SK-N-SH (cell line): ENCODE results near the gene TIGD6. TPM values are rescaled to one million over a fixed set of nuclear protein-coding genes. Genes with fewer than 3 reads are reported as not detected.

Experiments used
- CTCF ChIA-PET: fragments of 300-600, 350-600 bp; formaldehyde crosslinking; extraction: SDS; loops from one replicate; lab custom pipeline; 2021; lab: Yijun Ruan, JAX
- POLR2A ChIA-PET: fragments of 350-600 bp; sonication (Branson Sonifier 250); formaldehyde crosslinking; extraction: SDS; loops from one replicate; lab custom pipeline; 2020; ENCODE audit warnings: antibody characterized with exemption, inconsistent platforms; lab: Yijun Ruan, JAX
- DNase-seq: peaks from one replicate; pipeline ENCODE4 v3.0.0; 2012
- H2AFZ ChIP-seq: fragments of 200-600 bp; sonication (generic); 2 replicates; pipeline ENCODE4 v1.8.1; 2016; ENCODE audit warnings: antibody characterized with exemption, mild to moderate bottlenecking, low read depth
- H3F3A ChIP-seq: fragments of 200-600 bp; sonication (generic); replicated peaks from 2 replicates; pipeline ENCODE3; 2016; ENCODE audit warnings: antibody characterized with exemption, mild to moderate bottlenecking; ENCODE audit not compliant: insufficient read depth
- H3K27ac ChIP-seq, 2 experiments: fragments of 200-500 bp in 1 of 2; fragments of 200-600 bp in 1 of 2; sonication (Bioruptor generic) in 1 of 2; sonication (generic), shearing (Covaris generic) in 1 of 2; 2 replicates each; pipeline versions ENCODE4 v1.5.1 to v1.6.1; 2014 to 2016; ENCODE audit warnings: low read depth in 2 of 2, inconsistent platforms in 1 of 2, low read length in 1 of 2, mild to moderate bottlenecking in 1 of 2, mixed read lengths in 1 of 2
- H3K27me3 ChIP-seq: fragments of 200-600 bp; sonication (generic), shearing (Covaris generic); 2 replicates; pipeline ENCODE4 v1.6.1; 2016; ENCODE audit warnings: mixed run types; ENCODE audit not compliant: insufficient read depth
- H3K36me3 ChIP-seq, 2 experiments: fragments of 200-500 bp in 1 of 2; fragments of 200-600 bp in 1 of 2; sonication (Bioruptor generic) in 1 of 2; sonication (generic) in 1 of 2; replicated peaks in 1 of 2; 2 replicates each; pipeline versions ENCODE3 to v1.5.1; 2014 to 2016; ENCODE audit warnings: low read length in 1 of 2, mild to moderate bottlenecking in 1 of 2; ENCODE audit not compliant: insufficient read depth in 2 of 2, control insufficient read depth in 1 of 2
- H3K4me1 ChIP-seq, 2 experiments: fragments of 200-500 bp in 1 of 2; fragments of 200-600 bp in 1 of 2; sonication (Bioruptor generic) in 1 of 2; sonication (generic), shearing (Covaris generic) in 1 of 2; 2 replicates each; pipeline versions ENCODE4 v1.5.1 to v1.6.1; 2014 to 2016; ENCODE audit warnings: low read depth in 1 of 2, low read length in 1 of 2, mixed run types in 1 of 2; ENCODE audit not compliant: insufficient read depth in 2 of 2, control insufficient read depth in 1 of 2
- H3K4me2 ChIP-seq: fragments of 200-600 bp; sonication (generic), shearing (Covaris generic); 2 replicates; pipeline ENCODE4 v1.6.1; 2017; ENCODE audit warnings: mixed run types
- H3K4me3 ChIP-seq, 2 experiments: fragments of 200-500 bp in 1 of 2; fragments of 200-600 bp in 1 of 2; sonication (Bioruptor generic) in 1 of 2; sonication (generic), shearing (Covaris generic) in 1 of 2; 2 replicates each; pipeline versions ENCODE4 v1.5.1 to v1.8.1; 2014 to 2016; ENCODE audit warnings: low read depth in 2 of 2, inconsistent platforms in 1 of 2, low read length in 1 of 2, mild to moderate bottlenecking in 1 of 2, mixed read lengths in 1 of 2, moderate library complexity in 1 of 2
- H3K79me2 ChIP-seq: fragments of 200-600 bp; sonication (generic); 2 replicates; pipeline ENCODE4 v1.8.1; 2017; ENCODE audit warnings: mild to moderate bottlenecking; ENCODE audit not compliant: insufficient read depth
- H3K9ac ChIP-seq: fragments of 200-600 bp; sonication (generic); 2 replicates; pipeline ENCODE4 v1.6.1; 2017; ENCODE audit warnings: mixed run types
- H3K9me2 ChIP-seq: fragments of 200-600 bp; sonication (generic); 2 replicates; pipeline ENCODE4 v1.6.1; 2017; ENCODE audit warnings: mixed run types
- H3K9me3 ChIP-seq: fragments of 200-600 bp; sonication (generic); 2 replicates; pipeline ENCODE4 v1.6.1; 2017; ENCODE audit warnings: mixed run types, mild to moderate bottlenecking, moderate library complexity
- H4K20me1 ChIP-seq: fragments of 200-600 bp; sonication (generic); 2 replicates; pipeline ENCODE4 v1.6.1; 2017; ENCODE audit warnings: mild to moderate bottlenecking, mixed run types; ENCODE audit not compliant: insufficient read depth
- CHD2 ChIP-seq: fragments of 150-350 bp; IDR thresholded peaks from 2 replicates; pipeline ENCODE4 v1.6.1; 2018; ENCODE audit warnings: low read length; ENCODE audit not compliant: partially characterized antibody
- ELF1 ChIP-seq: IDR thresholded peaks from 2 replicates; pipeline ENCODE4 v1.4.0; 2012
- EP300 ChIP-seq, 2 experiments: IDR thresholded peaks; 2 replicates each; pipeline versions ENCODE4 v1.4.0 to v1.6.1; 2012; ENCODE audit warnings: borderline replicate concordance in 1 of 2, low read depth in 1 of 2, low read length in 1 of 2
- EZH2phosphoT487 ChIP-seq: fragments of 200-600 bp; sonication (generic); IDR thresholded peaks from 2 replicates; pipeline ENCODE4 v1.6.1; 2017; ENCODE audit warnings: low read depth, mixed run types, mild to moderate bottlenecking, antibody characterized with exemption, moderate library complexity, borderline replicate concordance
- FOSL2 ChIP-seq: IDR thresholded peaks from 2 replicates; pipeline ENCODE4 v1.4.0; 2012; ENCODE audit warnings: low read depth, mild to moderate bottlenecking, moderate library complexity, borderline replicate concordance
- FOXJ3 ChIP-seq: sonication (generic); formaldehyde crosslinking; IDR thresholded peaks from 2 replicates; pipeline ENCODE4 v1.5.1; 2020; ENCODE audit warnings: mild to moderate bottlenecking, missing genetic modification reagents
- GABPA ChIP-seq: IDR thresholded peaks from 2 replicates; pipeline ENCODE4 v1.4.0; 2012; ENCODE audit warnings: low read depth, mild to moderate bottlenecking
- JUND ChIP-seq: IDR thresholded peaks from 2 replicates; pipeline ENCODE4 v1.4.0; 2012
- MAX ChIP-seq: IDR thresholded peaks from 2 replicates; pipeline ENCODE4 v1.4.0; 2012; ENCODE audit warnings: low read depth
- MEF2A ChIP-seq: IDR thresholded peaks from 2 replicates; pipeline ENCODE4 v1.4.0; 2012; ENCODE audit warnings: low read depth, borderline replicate concordance
- MXI1 ChIP-seq: IDR thresholded peaks from 2 replicates; pipeline ENCODE4 v1.6.1; 2012; ENCODE audit warnings: mild to moderate bottlenecking, low read depth, low read length, improper control_type of control experiment
- NFIC ChIP-seq: IDR thresholded peaks from 2 replicates; pipeline ENCODE4 v1.4.0; 2012; ENCODE audit warnings: borderline replicate concordance
- NRF1 ChIP-seq: IDR thresholded peaks from 2 replicates; pipeline ENCODE4 v1.6.1; 2012; ENCODE audit warnings: low read depth, mild to moderate bottlenecking, low read length
- PBX3 ChIP-seq: IDR thresholded peaks from 2 replicates; pipeline ENCODE4; 2012
- RAD21 ChIP-seq: IDR thresholded peaks from 2 replicates; pipeline ENCODE4 v1.6.1; 2012; ENCODE audit warnings: mild to moderate bottlenecking, low read length
- REST ChIP-seq: IDR thresholded peaks from 2 replicates; pipeline ENCODE4 v1.6.1; 2012; ENCODE audit warnings: mild to moderate bottlenecking, low read depth, low read length, moderate library complexity
- RXRA ChIP-seq: IDR thresholded peaks from 2 replicates; pipeline ENCODE4 v1.4.0; 2012; ENCODE audit warnings: low read depth, mild to moderate bottlenecking, borderline replicate concordance
- TAF1 ChIP-seq: IDR thresholded peaks from 2 replicates; pipeline ENCODE4 v1.6.1; 2012; ENCODE audit warnings: low read depth, mild to moderate bottlenecking, low read length, moderate library complexity, borderline replicate concordance
- TCF12 ChIP-seq: IDR thresholded peaks from 2 replicates; pipeline ENCODE4 v1.4.0; 2012
- TEAD4 ChIP-seq: IDR thresholded peaks from 2 replicates; pipeline ENCODE4 v1.4.0; 2012; ENCODE audit warnings: mild to moderate bottlenecking, borderline replicate concordance; ENCODE audit not compliant: insufficient read depth
- WGBS: methylation state at CpG from one replicate; pipeline ENCODE4 v1.1.6; 2017; ENCODE audit warnings: low lambda C conversion rate; 5-methylcytosine and 5-hydroxymethylcytosine counted together
- polyA plus RNA-seq, 3 experiments: library from polyadenylated mRNA; depleted of rRNA; stranded (reverse); fragments of >200 nt; gene quantifications; 2 replicates each; pipeline ENCODE4 v1.2.3, GENCODE V29; 2012

TIGD6 gene
- polyA plus RNA-seq, 1 of the 3 experiments (the other 2 are of a cell fraction), result 4.7 TPM

GRCh38 chr5:150020249-150020648, 19.8 kb upstream of the TIGD6 start:
- Histone ChIP-seq H3F3A (peaks cover 65% of the 10 kb centered on the region), H2AFZ (no peak overlapping the region), H3K4me3 (no peak overlapping the region), H3K4me1 (peaks cover 0 to 53% of the 10 kb centered on the region in 2 experiments; a peak in 3 of 4 replicates), H3K27ac (peak overlapping the region in 1 of 2 experiments; percentile 94; a peak in 3 of 4 replicates), H4K20me1 (0 out of 2 replicates have a peak, but pooled peaks cover 3% of the 10 kb centered on the region), H3K36me3 (peaks cover 62 to 64% of the 10 kb centered on the region in 2 experiments), H3K79me2 (peaks cover 32% of the 10 kb centered on the region), H3K9me3 (peaks cover 12% of the 10 kb centered on the region; the same call in 1 of the 2 replicates), H3K27me3 (no peaks in the 10 kb centered on the region), H3K9me2 (no peaks in the 10 kb centered on the region), H3K4me2 (no peak overlapping the region), H3K9ac (no peak overlapping the region)
- POLR2A ChIA-PET, result no interaction called here
- CTCF ChIA-PET, result interaction anchor here (0.8 kb wide), 1 partner anchor 17 kb away, joined by 3 read pairs; no protein-coding TSS in a partner anchor
- TF ChIP-seq TCF12, result no peak
- TF ChIP-seq CHD2, result no peak
- TF ChIP-seq GABPA, result no peak
- TF ChIP-seq TAF1, result no peak
- TF ChIP-seq REST, result no peak
- TF ChIP-seq FOXJ3, result no peak
- no peak for TF ChIP-seq MAX
- TF ChIP-seq ELF1, result no peak
- no peak for TF ChIP-seq NRF1
- WGBS, result 100% methylated on average over 1 of the region's 1 CpG
- no peak for DNase-seq

GRCh38 chr5:150017226-150018005, 17.0 kb upstream of the TIGD6 start:
- Histone ChIP-seq H3K9me3 (peaks cover 13% of the 10 kb centered on the region; the same call in 1 of the 2 replicates), H3K79me2 (peaks cover 42% of the 10 kb centered on the region), H3K27ac (peak overlapping the region; percentile 14 to 85; a peak in 3 of 4 replicates), H3K36me3 (peaks cover 69 to 76% of the 10 kb centered on the region in 2 experiments), H3K4me1 (peaks cover 0 to 38% of the 10 kb centered on the region in 2 experiments; a peak in 3 of 4 replicates), H3K4me2 (peak overlapping the region; percentile 22; the same call in 1 of the 2 replicates), H4K20me1 (0 out of 2 replicates have a peak, but pooled peaks cover 3% of the 10 kb centered on the region), H3K9me2 (no peaks in the 10 kb centered on the region), H3K4me3 (no peak overlapping the region), H3K9ac (peak overlapping the region; percentile 1; the same call in 1 of the 2 replicates), H3F3A (peaks cover 58% of the 10 kb centered on the region), H2AFZ (no peak overlapping the region), H3K27me3 (no peaks in the 10 kb centered on the region)
- ChIA-PET POLR2A (no interaction called here), CTCF (interaction anchor here (0.6 to 1.7 kb wide), 3 partner anchors 10 to 220 kb away, joined by 3 to 6 read pairs (median 4); no protein-coding TSS in a partner anchor)
- no peak for DNase-seq
- WGBS, result 48% methylated on average over 6 of the region's 6 CpGs
- TF ChIP-seq MEF2A (peak; percentile 83), JUND (peak; percentile 81), EZH2phosphoT487 (no peak), NFIC (peak; percentile 32; the same call in 1 of the 2 replicates), MXI1 (no peak), RXRA (no peak), RAD21 (no peak), CHD2 (no peak), TEAD4 (0 out of 2 replicates have a peak, but pooled peaks have one; percentile 41), FOSL2 (peak; percentile 76), PBX3 (peak; percentile 82), TCF12 (peak; percentile 82), EP300 (IDR thresholded peaks at IDR 0.05; ENCODE audit: borderline replicate concordance in 1 of 2, low read depth in 1 of 2, low read length in 1 of 2) (peak in 1 of 2 experiments; percentile 67; a peak in 1 of 4 replicates)
